GM19023 (cell line): ENCODE data around the gene LYRM9.
"Not testable (repeated sequence)": the region's sequence is repeated elsewhere in the genome, so short reads cannot be mapped to it uniquely, and the experiment has no call there.

Source experiments
- ATAC-seq: cut with Tn5 transposase; IDR thresholded peaks from one replicate; pipeline ENCODE4 v1.9.1; 2021; ENCODE audit warnings: mild to moderate bottlenecking, moderate library complexity; ENCODE audit not compliant: unreplicated experiment

LYRM9 gene

GRCh38 chr17:27892866-27893769, at the start of gene LYRM9:
LYRM9 (minus strand) TSS chr17:27893365; CDS start chr17:27882694, 10,671 bp downstream.
- peak; percentile 90 for ATAC-seq

- no peak for ATAC-seq
Measured at GRCh38 chr17:27940503-27941428, 47.6 kb upstream of the LYRM9 start.

GRCh38 chr17:27939474-27940465, 46.6 kb upstream of the LYRM9 start:
- ATAC-seq, result no peak

- ATAC-seq, result no peak
Measured at GRCh38 chr17:27938864-27939263, 45.7 kb upstream of the LYRM9 start.

- ATAC-seq, result no peak
Measured at GRCh38 chr17:27938241-27938640, 45.1 kb upstream of the LYRM9 start.

GRCh38 chr17:27937025-27937546, 43.9 kb upstream of the LYRM9 start:
- no peak for ATAC-seq

- ATAC-seq, result no peak
Measured at GRCh38 chr17:27930000-27930399, 36.8 kb upstream of the LYRM9 start.

- no peak for ATAC-seq
Measured at GRCh38 chr17:27928587-27928986, 35.4 kb upstream of the LYRM9 start.

- ATAC-seq, result no peak
Measured at GRCh38 chr17:27927781-27928180, 34.6 kb upstream of the LYRM9 start.

GRCh38 chr17:27921599-27921998, 28.4 kb upstream of the LYRM9 start:
- no peak for ATAC-seq

GRCh38 chr17:27921077-27921476, 27.9 kb upstream of the LYRM9 start:
- ATAC-seq, result no peak

GRCh38 chr17:27920569-27920968, 27.4 kb upstream of the LYRM9 start:
- ATAC-seq, result no peak

GRCh38 chr17:27919079-27919478, 25.9 kb upstream of the LYRM9 start:
- ATAC-seq, result no peak

GRCh38 chr17:27918498-27918897, 25.3 kb upstream of the LYRM9 start:
- ATAC-seq, result no peak

GRCh38 chr17:27917000-27917399, 23.8 kb upstream of the LYRM9 start:
- ATAC-seq, result no peak

GRCh38 chr17:27915709-27916108, 22.5 kb upstream of the LYRM9 start:
- no peak for ATAC-seq

- no peak for ATAC-seq
Measured at GRCh38 chr17:27914382-27914781, 21.2 kb upstream of the LYRM9 start.

GRCh38 chr17:27912964-27913363, 19.8 kb upstream of the LYRM9 start:
- no peak for ATAC-seq

GRCh38 chr17:27912299-27912698, 19.1 kb upstream of the LYRM9 start:
- ATAC-seq, result not testable (repeated sequence)

GRCh38 chr17:27907976-27908558, 14.9 kb upstream of the LYRM9 start:
- ATAC-seq, result no peak
